DMS153 (cell line): ENCODE measurements around the gene SAMD9.
A peak's percentile ranks its signal among the peaks of the same experiment; 100 is the strongest.
"Not testable (repeated sequence)": the region's sequence is repeated elsewhere in the genome, so short reads cannot be mapped to it uniquely, and the experiment has no call there.

Experiments used
- DNase-seq: peaks from one replicate; lab custom pipeline; 2025; lab: John Stamatoyannopoulos, UW

The SAMD9 gene

DNA sequence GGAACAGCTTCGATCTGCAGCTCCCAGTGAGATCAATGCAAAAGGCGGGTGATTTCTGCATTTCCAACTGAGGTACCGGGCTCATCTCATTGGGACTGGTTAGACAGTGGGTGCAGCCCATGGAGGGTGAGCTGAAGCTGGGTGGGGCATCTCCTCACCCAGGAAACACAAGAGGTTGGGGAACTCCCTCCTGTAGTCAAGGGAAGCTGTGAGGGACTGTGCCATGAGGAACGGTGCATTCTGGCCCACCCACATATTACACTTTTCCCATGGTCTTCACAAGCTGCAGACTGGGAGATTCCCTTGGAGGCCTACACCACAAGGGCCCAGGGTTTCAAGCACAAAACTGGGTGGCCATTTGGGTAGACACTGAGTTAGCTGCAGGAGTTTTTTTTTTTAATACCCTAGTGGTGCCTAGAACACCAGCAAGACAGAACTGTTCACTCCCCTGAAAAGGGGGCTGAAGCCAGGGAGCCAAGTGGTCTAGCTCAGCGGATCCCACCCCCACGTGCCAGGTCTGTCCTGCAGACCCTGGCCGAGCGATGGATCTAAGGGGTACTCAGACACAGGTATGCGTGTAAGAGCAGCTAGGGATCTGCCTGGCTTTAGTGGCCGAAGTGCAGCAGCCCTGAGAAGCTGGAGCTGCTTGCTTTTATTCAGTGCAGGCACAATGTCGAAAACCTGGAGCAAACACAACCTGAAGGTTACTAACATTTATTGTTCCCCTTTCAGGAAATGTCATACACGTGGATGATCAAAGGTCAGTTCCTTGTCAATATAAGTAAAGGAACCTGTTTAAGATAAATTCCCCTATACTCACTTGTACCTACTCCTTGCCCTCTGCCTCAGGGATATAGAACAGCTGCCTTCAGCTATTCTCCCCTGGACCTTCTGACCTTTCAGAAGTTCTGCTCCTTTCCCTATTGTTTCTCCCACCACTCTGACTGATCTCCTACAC lies 3.1 kb upstream of the SAMD9 start:
- no peak for DNase-seq

- DNase-seq = no peak
Measured at GRCh38 chr7:93119191-93119905, 1.6 kb upstream of the SAMD9 start.

GRCh38 chr7:93117327-93117726 lies 452 bp downstream of the SAMD9 start:
- DNase-seq = no peak

DNA sequence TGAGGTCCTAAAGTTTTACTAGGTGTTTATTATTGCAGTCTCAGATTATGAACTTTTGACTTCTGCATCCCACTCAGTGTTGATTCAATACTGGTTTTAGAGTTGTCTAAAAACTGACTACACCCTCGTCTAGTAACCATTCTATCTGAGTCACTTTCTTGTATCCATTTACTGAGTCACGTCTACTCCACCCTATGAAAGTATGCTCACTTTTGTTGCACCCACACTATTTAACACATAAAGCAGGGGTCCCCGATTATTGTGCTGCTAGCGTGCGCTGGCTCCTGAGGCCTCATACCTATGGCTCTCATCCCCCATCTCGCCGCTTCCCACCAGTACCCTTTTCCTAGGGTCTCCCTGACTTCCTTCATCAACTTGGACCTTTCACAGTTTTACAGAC lies 2.0 kb downstream of the SAMD9 start:
- no peak for DNase-seq

DNA sequence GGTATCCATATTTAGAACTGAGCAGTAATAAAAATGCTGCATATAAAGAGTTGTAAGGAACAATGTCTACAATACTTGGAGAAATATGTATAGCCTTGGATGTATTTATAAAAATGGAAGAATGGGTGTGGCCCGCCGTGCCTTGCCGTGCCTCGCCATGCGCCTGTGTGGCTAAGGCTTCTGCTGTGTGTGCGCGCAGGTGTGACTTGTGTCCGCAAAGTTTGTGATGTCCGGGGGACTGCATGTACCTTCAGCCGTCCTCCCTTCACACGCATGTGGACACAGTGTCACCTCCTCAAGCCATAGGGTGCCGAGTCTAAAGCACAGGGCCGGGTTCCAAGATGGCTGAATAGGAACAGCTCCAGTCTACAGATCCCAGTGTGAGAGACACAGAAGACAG lies 9.8 kb downstream of the SAMD9 start:
- no peak for DNase-seq

- no peak for DNase-seq
Measured at GRCh38 chr7:93097388-93097787, 20.4 kb downstream of the SAMD9 start.

GRCh38 chr7:93092757-93093370 lies 24.9 kb downstream of the SAMD9 start:
- DNase-seq = no peak

DNA sequence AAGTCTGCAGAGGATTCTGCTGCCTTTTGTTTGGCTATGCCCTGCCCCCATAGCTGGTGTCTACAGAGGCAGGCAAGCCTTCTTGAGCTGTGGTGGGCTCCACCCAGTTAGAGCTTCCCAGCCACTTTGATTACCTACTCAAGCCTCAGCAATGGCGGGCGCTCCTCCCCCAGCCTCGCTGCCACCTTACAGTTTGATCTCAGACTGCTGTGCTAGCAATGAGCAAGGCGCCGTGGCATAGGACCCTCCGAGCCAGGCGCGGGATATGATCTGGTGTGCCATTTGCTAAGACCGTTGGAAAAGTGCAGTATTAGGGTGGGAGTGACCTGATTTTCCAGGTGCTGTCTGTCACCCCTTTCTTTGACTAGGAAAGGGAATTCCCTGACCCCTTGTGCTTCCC lies 44.4 kb downstream of the SAMD9 start:
- not testable (repeated sequence) for DNase-seq

DNA sequence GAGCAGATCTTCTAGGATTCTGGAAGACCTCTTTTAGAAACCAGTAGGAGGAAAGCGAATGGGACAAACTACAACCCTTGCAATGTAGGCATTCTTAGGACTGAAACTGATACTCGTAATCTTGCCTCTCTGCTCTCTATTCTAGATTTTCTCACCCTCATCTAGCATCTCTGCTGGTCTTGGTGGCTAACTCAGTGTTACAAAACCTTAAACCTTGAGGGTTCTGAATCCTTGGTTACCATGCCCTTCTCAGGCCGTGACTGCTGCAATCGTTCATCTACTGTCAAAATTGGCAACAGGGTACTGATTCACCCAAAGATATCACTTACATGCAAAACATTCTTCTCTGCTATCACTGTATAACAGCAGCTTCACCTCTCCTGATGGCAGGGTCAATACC lies 55.2 kb downstream of the SAMD9 start:
- DNase-seq = no peak

GRCh38 chr7:93060865-93061264 lies 56.9 kb downstream of the SAMD9 start:
- no peak for DNase-seq

- DNase-seq = no peak
Measured at GRCh38 chr7:93060025-93060424, 57.8 kb downstream of the SAMD9 start.

DNA sequence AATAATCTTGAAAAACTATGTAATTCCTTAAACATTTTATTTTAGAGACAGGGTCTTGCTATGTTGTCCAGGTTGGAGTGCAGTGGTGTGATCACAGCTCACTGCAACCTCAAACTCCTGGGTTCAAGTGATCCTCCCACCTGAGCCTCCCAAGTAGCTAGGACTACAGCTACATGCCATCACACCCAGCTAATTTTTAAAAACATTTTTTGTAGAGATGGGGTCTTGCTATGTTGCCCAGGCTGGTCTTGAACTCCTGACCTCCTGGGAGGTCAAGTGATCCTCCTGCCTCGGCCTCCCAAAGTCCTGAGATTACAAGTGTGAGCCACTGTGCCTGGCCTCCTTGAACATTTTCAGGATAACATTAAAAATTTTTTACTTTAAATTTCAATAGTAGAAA lies 61.2 kb downstream of the SAMD9 start:
- not testable (repeated sequence) for DNase-seq

GRCh38 chr7:93055543-93056107 lies 62.2 kb downstream of the SAMD9 start:
- peak; percentile 25 for DNase-seq

DNA sequence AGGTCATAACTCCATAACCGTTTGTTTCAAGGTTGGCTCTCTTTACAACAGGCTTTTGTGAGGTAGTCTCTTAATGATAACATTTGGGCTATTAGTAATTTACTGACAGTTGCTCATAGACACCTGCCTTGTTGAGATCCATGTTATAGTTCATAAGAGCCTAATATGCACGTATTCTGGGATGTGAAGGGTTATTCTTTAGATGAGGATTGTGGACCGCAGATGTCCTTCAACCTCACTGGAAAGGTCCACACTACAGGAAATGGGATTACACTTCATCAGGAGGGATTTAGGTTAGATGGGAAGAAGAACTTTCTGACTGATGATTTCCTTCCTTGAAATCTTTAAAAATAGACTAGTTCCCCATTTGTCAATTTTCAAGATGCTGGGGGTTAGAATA lies 62.8 kb downstream of the SAMD9 start:
- no peak for DNase-seq

GRCh38 chr7:93053949-93054943 lies 63.5 kb downstream of the SAMD9 start:
- no peak for DNase-seq

DNA sequence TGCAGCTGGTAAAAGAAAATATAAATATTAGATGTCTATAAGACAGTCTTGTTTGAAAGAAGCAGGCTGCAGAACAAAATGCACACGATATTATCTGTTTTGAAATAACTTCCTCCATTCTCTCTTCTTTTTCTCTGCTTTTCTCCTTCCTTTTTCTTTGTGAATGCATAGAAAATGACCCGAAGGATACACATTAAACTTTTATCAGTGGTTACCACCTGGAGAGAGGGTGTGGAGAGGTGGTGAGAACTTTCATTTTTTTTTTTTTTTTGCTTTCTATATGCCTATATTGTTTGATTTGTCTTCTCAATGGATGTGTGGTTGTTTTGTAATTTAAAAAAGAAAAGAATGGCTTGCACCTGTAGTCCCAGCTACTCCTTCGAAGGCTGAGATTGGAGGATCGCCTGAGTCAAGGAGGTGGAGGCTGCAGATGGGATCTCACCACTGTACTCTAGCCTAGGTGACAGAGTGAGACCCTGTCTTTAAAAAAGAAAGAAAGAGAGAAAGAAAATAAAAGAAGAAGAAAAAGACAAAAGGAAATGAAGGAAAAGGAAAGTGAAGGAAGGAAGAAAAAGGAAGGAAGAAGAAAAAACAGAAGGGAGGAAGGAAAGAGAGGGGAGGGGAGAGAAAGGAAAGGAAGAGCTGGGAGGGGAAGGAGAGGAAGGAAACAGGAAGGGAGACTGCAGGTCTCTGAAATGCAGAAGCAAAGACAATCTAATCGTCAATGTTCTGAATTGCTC lies 64.4 kb downstream of the SAMD9 start:
- no peak for DNase-seq

- DNase-seq = no peak
Measured at GRCh38 chr7:93051660-93052059, 66.1 kb downstream of the SAMD9 start.
